Neuronal stem cell (in vitro differentiated cells): ENCODE results near the gene KRI1.

Source experiments
- DNase-seq: peaks from one replicate; pipeline ENCODE4 v3.0.0-alpha.2; 2013; ENCODE audit warnings: low spot score
- H2AFZ ChIP-seq: one replicate; pipeline ENCODE4 v1.6.1; 2013; ENCODE audit warnings: mild to moderate bottlenecking, low read length, inconsistent platforms
- H2AK5ac ChIP-seq: 2 replicates; pipeline ENCODE4 v1.6.1; 2013; ENCODE audit warnings: low read depth, mild to moderate bottlenecking, inconsistent platforms, low read length, moderate library complexity, mixed read lengths
- H2BK120ac ChIP-seq: 2 replicates; pipeline ENCODE4 v1.6.1; 2013; ENCODE audit warnings: low read depth, mild to moderate bottlenecking, inconsistent platforms, low read length, moderate library complexity, mixed read lengths
- H2BK12ac ChIP-seq: one replicate; pipeline ENCODE4 v1.6.1; 2013; ENCODE audit warnings: low read length, inconsistent platforms
- H2BK15ac ChIP-seq: 2 replicates; pipeline ENCODE4 v1.6.1; 2013; ENCODE audit warnings: mild to moderate bottlenecking, low read length, inconsistent platforms, mixed read lengths
- H2BK5ac ChIP-seq: one replicate; pipeline ENCODE4 v1.6.1; 2013; ENCODE audit warnings: inconsistent platforms, mild to moderate bottlenecking, low read length, moderate library complexity
- H3K14ac ChIP-seq: one replicate; pipeline ENCODE4 v1.6.1; 2013; ENCODE audit warnings: low read length, inconsistent platforms
- H3K18ac ChIP-seq: 2 replicates; pipeline ENCODE4 v1.6.1; 2013; ENCODE audit warnings: low read length, inconsistent platforms
- H3K23ac ChIP-seq: 2 replicates; pipeline ENCODE4 v1.6.1; 2013; ENCODE audit warnings: low read depth, mild to moderate bottlenecking, mixed read lengths, low read length, inconsistent platforms; ENCODE audit not compliant: poor library complexity
- H3K27ac ChIP-seq: replicated peaks from 3 replicates; pipeline ENCODE4 v1.5.1; 2013; ENCODE audit warnings: low read length, inconsistent platforms
- H3K27me3 ChIP-seq, 3 experiments: 2 replicates each; pipeline ENCODE4 v1.6.1; 2013; ENCODE audit warnings: low read length in 3 of 3, mild to moderate bottlenecking in 2 of 3, inconsistent platforms in 1 of 3, low read depth in 1 of 3, mixed read lengths in 1 of 3, moderate library complexity in 1 of 3; ENCODE audit not compliant: control insufficient read depth in 3 of 3, insufficient read depth in 3 of 3
- H3K36me3 ChIP-seq, 2 donors: replicated peaks in 1 of 2; 2 replicates each; pipeline ENCODE4 v1.6.1; 2013; ENCODE audit warnings: low read length in 2 of 2; ENCODE audit not compliant: control insufficient read depth in 2 of 2, insufficient read depth in 2 of 2
- H3K4ac ChIP-seq: 2 replicates; pipeline ENCODE4 v1.6.1; 2013; ENCODE audit warnings: inconsistent platforms, mild to moderate bottlenecking, low read length, moderate library complexity
- H3K4me1 ChIP-seq, 2 donors: 1 replicate in 1 of 2; 2 replicates in 1 of 2; pipeline ENCODE4 v1.6.1; 2013; ENCODE audit warnings: low read length in 2 of 2, low read depth in 1 of 2; ENCODE audit not compliant: control insufficient read depth in 2 of 2, insufficient read depth in 1 of 2
- H3K4me2 ChIP-seq: one replicate; pipeline ENCODE4 v1.6.1; 2013; ENCODE audit warnings: mild to moderate bottlenecking, low read length, inconsistent platforms; ENCODE audit not compliant: insufficient read depth, poor library complexity, severe bottlenecking
- H3K4me3 ChIP-seq, 2 donors: 2 replicates each; pipeline ENCODE4 v1.5.1; 2013; ENCODE audit warnings: low read length in 2 of 2, mild to moderate bottlenecking in 2 of 2, inconsistent platforms in 1 of 2, moderate library complexity in 1 of 2
- H3K79me1 ChIP-seq: one replicate; pipeline ENCODE4 v1.6.1; 2013; ENCODE audit warnings: low read depth, mild to moderate bottlenecking, inconsistent platforms, low read length, moderate library complexity
- H3K9ac ChIP-seq: one replicate; pipeline ENCODE4 v1.6.1; 2013; ENCODE audit warnings: mild to moderate bottlenecking, low read depth, low read length, inconsistent platforms; ENCODE audit not compliant: poor library complexity
- H3K9me3 ChIP-seq, 2 donors: replicated peaks in 1 of 2; 2 replicates each; pipeline versions ENCODE3 to v1.6.1; 2013; ENCODE audit warnings: low read length in 2 of 2, mild to moderate bottlenecking in 2 of 2, inconsistent platforms in 1 of 2, low read depth in 1 of 2, mixed read lengths in 1 of 2, moderate library complexity in 1 of 2; ENCODE audit not compliant: control insufficient read depth in 2 of 2, insufficient read depth in 1 of 2
- H4K8ac ChIP-seq: one replicate; pipeline ENCODE4 v1.6.1; 2013; ENCODE audit warnings: low read depth, mild to moderate bottlenecking, inconsistent platforms, low read length, moderate library complexity
- H4K91ac ChIP-seq: one replicate; pipeline ENCODE4 v1.6.1; 2013; ENCODE audit warnings: low read length, low read depth, mild to moderate bottlenecking, inconsistent platforms; ENCODE audit not compliant: poor library complexity
- WGBS, 2 donors: extraction: QIAGEN DNeasy Blood & Tissue Kit; methylation state at CpG; one replicate each; pipeline ENCODE4 v1.1.7; 2013; ENCODE audit warnings: missing lambda C conversion rate in 2 of 2, mixed read lengths in 1 of 2; ENCODE audit not compliant: insufficient read length in 2 of 2, insufficient replicate concordance in 1 of 2; ENCODE audit errors: extremely low coverage in 2 of 2; 5-methylcytosine and 5-hydroxymethylcytosine counted together

The KRI1 gene

GRCh38 chr19:10587839-10588150, 22.0 kb upstream of the KRI1 start:
- H3K4ac ChIP-seq: no peak overlapping the region
- no peaks in the 10 kb centered on the region for H3K4me1 ChIP-seq
- no peak overlapping the region for H3K14ac ChIP-seq
- no peak overlapping the region for H2AK5ac ChIP-seq
- no peak overlapping the region for H4K91ac ChIP-seq
- no peak overlapping the region for H3K4me3 ChIP-seq
- H4K8ac ChIP-seq: no peak overlapping the region
- H3K18ac ChIP-seq: no peak overlapping the region
- peaks cover 3% of the 10 kb centered on the region for H3K79me1 ChIP-seq
- no peak overlapping the region for H3K4me2 ChIP-seq
- no peak overlapping the region for H2BK120ac ChIP-seq
- no peak overlapping the region for H3K27ac ChIP-seq
- no peak overlapping the region for H3K23ac ChIP-seq
- no peak overlapping the region for H2BK12ac ChIP-seq
- H3K36me3 ChIP-seq: no peaks in the 10 kb centered on the region
- no peak overlapping the region for H2BK5ac ChIP-seq
- no peak overlapping the region for H2AFZ ChIP-seq
- WGBS, 2 donors: 100% methylated on average over 1 of the region's 2 CpGs
- no peak for DNase-seq
- no peak overlapping the region for H3K9ac ChIP-seq
- peaks cover 9 to 26% (median 17%) of the 10 kb centered on the region in 3 experiments for H3K27me3 ChIP-seq
- peaks cover 0 to 2% of the 10 kb centered on the region in 2 donors for H3K9me3 ChIP-seq
- no peak overlapping the region for H2BK15ac ChIP-seq

DNA sequence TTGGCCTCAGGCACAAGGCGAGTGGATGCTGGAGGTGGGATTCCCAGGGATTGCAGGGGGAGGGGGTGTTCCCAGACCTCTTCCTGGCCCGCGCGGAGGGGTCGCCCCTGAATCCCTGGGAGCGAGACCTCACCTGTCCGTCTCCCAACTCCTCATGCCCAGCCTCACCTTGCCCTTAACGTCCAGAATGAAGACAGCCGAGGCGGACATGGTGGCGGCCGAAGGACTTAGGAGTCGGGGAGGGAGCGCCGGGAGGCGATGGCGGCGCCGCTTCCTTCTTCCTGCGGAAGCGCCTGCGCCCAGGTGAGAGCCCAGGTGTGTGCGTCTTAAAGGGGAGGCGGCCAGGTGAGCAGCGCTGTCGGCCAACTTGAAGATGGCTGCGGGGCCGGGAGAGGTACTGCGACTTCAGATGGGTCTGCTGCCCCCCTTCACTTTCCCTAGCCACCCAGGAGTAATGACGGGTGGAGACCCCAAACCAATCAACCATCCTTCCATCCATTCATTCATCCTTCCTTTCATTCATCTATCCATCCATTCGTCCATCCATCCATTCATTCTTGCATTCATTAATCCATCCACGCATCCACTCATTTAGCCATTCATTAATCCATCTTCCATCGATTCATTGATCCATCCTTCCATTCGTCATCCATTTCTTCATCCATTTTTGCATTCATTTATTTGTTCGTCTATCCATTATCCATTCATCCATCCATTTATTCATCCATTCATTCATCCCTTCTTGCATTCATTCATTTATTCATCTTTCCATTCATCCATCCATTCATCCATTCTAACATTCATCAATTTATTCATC, 21.4 kb upstream of the KRI1 start, which contains the start of gene AP1M2:
Gene AP1M2 (minus strand): TSS at position 291 of the 817 bp plus-strand sequence. CDS start 81 bp downstream, at position 210.
- no peak within 1 kb of the TSS for H3K4ac ChIP-seq
- H3K4me3 ChIP-seq: peak within 1 kb of the TSS in 1 of 2 donors; percentile 59
- H3K23ac ChIP-seq: peak within 1 kb of the TSS; percentile 89
- WGBS, 2 donors: 100% methylated on average over 4 of the region's 35 CpGs; no CpG with 5 or more reads in 1 of the 2 donors
- no peaks in the 10 kb centered on the region for H3K4me1 ChIP-seq
- no peak within 1 kb of the TSS for H4K8ac ChIP-seq
- peaks cover 9 to 26% (median 17%) of the 10 kb centered on the region in 3 experiments for H3K27me3 ChIP-seq
- no peak within 1 kb of the TSS for H2AFZ ChIP-seq
- no peak within 1 kb of the TSS for H4K91ac ChIP-seq
- H3K4me2 ChIP-seq: peak within 1 kb of the TSS; percentile 33
- H2BK5ac ChIP-seq: no peak within 1 kb of the TSS
- peaks cover 3% of the 10 kb centered on the region for H3K79me1 ChIP-seq
- H3K14ac ChIP-seq: peak within 1 kb of the TSS; percentile 99
- H3K36me3 ChIP-seq: no peaks in the 10 kb centered on the region
- H3K9ac ChIP-seq: no peak within 1 kb of the TSS
- H3K18ac ChIP-seq: peak within 1 kb of the TSS; percentile 38
- peak within 1 kb of the TSS; percentile 75 for H2BK15ac ChIP-seq
- no peak within 1 kb of the TSS for H3K27ac ChIP-seq
- H2BK12ac ChIP-seq: no peak within 1 kb of the TSS
- H3K9me3 ChIP-seq: peaks cover 0 to 2% of the 10 kb centered on the region in 2 donors
- no peak within 1 kb of the TSS for H2BK120ac ChIP-seq
- DNase-seq: no peak
- H2AK5ac ChIP-seq: peak within 1 kb of the TSS; percentile 81

GRCh38 chr19:10586396-10586795, 20.6 kb upstream of the KRI1 start:
- H3K4ac ChIP-seq: no peak overlapping the region
- peaks cover 3% of the 10 kb centered on the region for H3K79me1 ChIP-seq
- H3K27ac ChIP-seq: no peak overlapping the region
- H2AK5ac ChIP-seq: no peak overlapping the region
- H4K91ac ChIP-seq: no peak overlapping the region
- DNase-seq: no peak
- H4K8ac ChIP-seq: no peak overlapping the region
- no peak overlapping the region for H2BK12ac ChIP-seq
- H3K9ac ChIP-seq: no peak overlapping the region
- H2BK5ac ChIP-seq: no peak overlapping the region
- no peak overlapping the region for H2BK15ac ChIP-seq
- no peaks in the 10 kb centered on the region for H3K36me3 ChIP-seq
- no peak overlapping the region for H2AFZ ChIP-seq
- no peak overlapping the region for H3K23ac ChIP-seq
- no peak overlapping the region for H3K14ac ChIP-seq
- H3K18ac ChIP-seq: no peak overlapping the region
- H3K4me3 ChIP-seq: no peak overlapping the region
- WGBS, 2 donors: no CpG with 5 or more reads among the region's 6 CpGs
- no peak overlapping the region for H2BK120ac ChIP-seq
- H3K27me3 ChIP-seq: peaks cover 9 to 26% (median 19%) of the 10 kb centered on the region in 3 experiments
- H3K9me3 ChIP-seq: peaks cover 0 to 2% of the 10 kb centered on the region in 2 donors
- H3K4me2 ChIP-seq: no peak overlapping the region
- H3K4me1 ChIP-seq: no peaks in the 10 kb centered on the region

- Histone ChIP-seq H3K9ac (no peak overlapping the region), H3K14ac (peak overlapping the region; percentile 17), H2AFZ (no peak overlapping the region), H3K18ac (peak overlapping the region; percentile 80), H3K23ac (peak overlapping the region; percentile 85), H3K79me1 (peaks cover 3% of the 10 kb centered on the region), H2BK15ac (no peak overlapping the region), H2BK12ac (no peak overlapping the region), H2BK5ac (peak overlapping the region; percentile 5), H3K4me3 (no peak overlapping the region), H3K27ac (no peak overlapping the region), H4K8ac (peak overlapping the region; percentile 43), H2AK5ac (peak overlapping the region; percentile 95), H3K36me3 (no peaks in the 10 kb centered on the region), H3K4ac (no peak overlapping the region), H3K4me2 (no peak overlapping the region), H2BK120ac (no peak overlapping the region), H3K4me1 (peaks cover 1 to 3% of the 10 kb centered on the region in 2 donors), H3K9me3 (peaks cover 0 to 2% of the 10 kb centered on the region in 2 donors), H4K91ac (no peak overlapping the region), H3K27me3 (peaks cover 9 to 22% (median 16%) of the 10 kb centered on the region in 3 experiments)
- DNase-seq: no peak
- WGBS, 2 donors: no CpG with 5 or more reads among the region's 9 CpGs
Observed at GRCh38 chr19:10583036-10583776, 17.4 kb upstream of the KRI1 start.
